Measurements from ENCODE around the gene RXRA.

Gene RXRA

DNA sequence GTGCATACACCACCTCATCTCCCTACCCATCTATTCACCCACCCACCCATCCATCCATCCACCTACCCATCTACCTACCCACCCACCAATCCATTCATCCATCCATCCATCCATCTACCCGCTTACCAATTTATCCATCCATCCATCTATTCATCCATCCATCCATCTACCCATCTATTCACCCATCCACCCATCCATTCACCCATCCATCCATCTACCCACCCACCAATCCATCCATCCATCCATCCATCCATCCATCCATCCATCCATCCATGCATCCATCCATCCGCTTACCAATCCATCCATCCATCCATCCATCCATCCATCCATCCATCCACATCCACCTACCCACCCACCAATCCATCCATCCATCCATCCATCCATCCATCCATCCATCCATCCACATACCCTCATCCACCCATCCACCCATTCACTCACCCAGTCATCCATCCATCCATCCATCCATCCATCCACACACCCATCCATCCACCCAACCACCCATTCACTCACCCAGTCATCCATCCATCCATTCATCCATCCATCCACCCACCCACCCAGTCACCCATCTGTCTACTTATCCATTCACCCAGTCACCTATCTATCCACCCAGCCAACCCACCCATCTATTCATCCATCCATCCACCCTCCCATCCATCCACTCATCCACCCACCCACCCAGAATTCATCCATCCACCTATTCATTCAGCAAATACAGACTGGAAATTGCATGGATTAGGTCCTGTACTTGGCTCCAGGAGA is 125.6 kb downstream of the RXRA start:
- H3K9ac ChIP-seq, result no peak overlapping the region
- no peaks in the 10 kb centered on the region for H3K27me3 ChIP-seq (ENCODE audit: control insufficient read depth, insufficient read depth, low read length)
- no peak overlapping the region for H3K4me2 ChIP-seq (ENCODE audit: low read length)
- H3K4me3 ChIP-seq (ENCODE audit: low read depth, low read length), result no peak overlapping the region
- no peaks in the 10 kb centered on the region for H3K9me3 ChIP-seq (ENCODE audit: control insufficient read depth, low read length)
- no peaks in the 10 kb centered on the region for H3K4me1 ChIP-seq
- H3K79me2 ChIP-seq, result no peaks in the 10 kb centered on the region
- TF ChIP-seq, protein P1, sequence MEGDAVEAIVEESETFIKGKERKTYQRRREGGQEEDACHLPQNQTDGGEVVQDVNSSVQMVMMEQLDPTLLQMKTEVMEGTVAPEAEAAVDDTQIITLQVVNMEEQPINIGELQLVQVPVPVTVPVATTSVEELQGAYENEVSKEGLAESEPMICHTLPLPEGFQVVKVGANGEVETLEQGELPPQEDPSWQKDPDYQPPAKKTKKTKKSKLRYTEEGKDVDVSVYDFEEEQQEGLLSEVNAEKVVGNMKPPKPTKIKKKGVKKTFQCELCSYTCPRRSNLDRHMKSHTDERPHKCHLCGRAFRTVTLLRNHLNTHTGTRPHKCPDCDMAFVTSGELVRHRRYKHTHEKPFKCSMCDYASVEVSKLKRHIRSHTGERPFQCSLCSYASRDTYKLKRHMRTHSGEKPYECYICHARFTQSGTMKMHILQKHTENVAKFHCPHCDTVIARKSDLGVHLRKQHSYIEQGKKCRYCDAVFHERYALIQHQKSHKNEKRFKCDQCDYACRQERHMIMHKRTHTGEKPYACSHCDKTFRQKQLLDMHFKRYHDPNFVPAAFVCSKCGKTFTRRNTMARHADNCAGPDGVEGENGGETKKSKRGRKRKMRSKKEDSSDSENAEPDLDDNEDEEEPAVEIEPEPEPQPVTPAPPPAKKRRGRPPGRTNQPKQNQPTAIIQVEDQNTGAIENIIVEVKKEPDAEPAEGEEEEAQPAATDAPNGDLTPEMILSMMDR (IDR thresholded peaks at IDR 0.05), result no peak
- no peaks in the 10 kb centered on the region for H3K36me3 ChIP-seq (ENCODE audit: control insufficient read depth, insufficient read depth, low read length)
- no peak overlapping the region for H2AFZ ChIP-seq
- no peak overlapping the region for H3K27ac ChIP-seq

DNA sequence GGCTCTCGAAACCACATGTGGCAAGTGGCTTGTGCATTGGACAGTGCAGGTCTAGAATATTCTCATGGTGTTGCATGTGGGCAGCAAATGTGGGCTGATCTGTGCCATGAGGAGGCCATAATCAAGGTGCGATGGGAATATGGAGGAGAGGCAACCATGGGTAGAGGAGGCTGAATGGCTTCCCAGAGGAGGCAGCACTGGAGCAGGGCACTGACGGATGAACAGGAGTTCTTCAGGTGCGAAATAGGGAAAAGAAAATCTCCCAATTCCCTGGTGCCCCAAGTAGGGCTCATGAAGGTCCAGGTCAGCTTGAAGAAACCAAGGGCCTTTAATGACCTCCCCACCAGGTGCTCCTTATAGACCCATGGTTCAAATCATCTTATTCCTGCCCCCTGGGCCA is 126.5 kb downstream of the RXRA start:
- Histone ChIP-seq H3K9me3 (ENCODE audit: control insufficient read depth, low read length) (no peaks in the 10 kb centered on the region), H3K27me3 (ENCODE audit: control insufficient read depth, insufficient read depth, low read length) (no peaks in the 10 kb centered on the region), H3K4me3 (ENCODE audit: low read depth, low read length) (no peak overlapping the region), H3K9ac (no peak overlapping the region), H2AFZ (no peak overlapping the region), H3K79me2 (no peaks in the 10 kb centered on the region), H3K4me2 (ENCODE audit: low read length) (no peak overlapping the region), H3K27ac (no peak overlapping the region), H3K4me1 (no peaks in the 10 kb centered on the region), H3K36me3 (ENCODE audit: control insufficient read depth, insufficient read depth, low read length) (no peaks in the 10 kb centered on the region)
- TF ChIP-seq, protein P1 (IDR thresholded peaks at IDR 0.05), result no peak

DNA sequence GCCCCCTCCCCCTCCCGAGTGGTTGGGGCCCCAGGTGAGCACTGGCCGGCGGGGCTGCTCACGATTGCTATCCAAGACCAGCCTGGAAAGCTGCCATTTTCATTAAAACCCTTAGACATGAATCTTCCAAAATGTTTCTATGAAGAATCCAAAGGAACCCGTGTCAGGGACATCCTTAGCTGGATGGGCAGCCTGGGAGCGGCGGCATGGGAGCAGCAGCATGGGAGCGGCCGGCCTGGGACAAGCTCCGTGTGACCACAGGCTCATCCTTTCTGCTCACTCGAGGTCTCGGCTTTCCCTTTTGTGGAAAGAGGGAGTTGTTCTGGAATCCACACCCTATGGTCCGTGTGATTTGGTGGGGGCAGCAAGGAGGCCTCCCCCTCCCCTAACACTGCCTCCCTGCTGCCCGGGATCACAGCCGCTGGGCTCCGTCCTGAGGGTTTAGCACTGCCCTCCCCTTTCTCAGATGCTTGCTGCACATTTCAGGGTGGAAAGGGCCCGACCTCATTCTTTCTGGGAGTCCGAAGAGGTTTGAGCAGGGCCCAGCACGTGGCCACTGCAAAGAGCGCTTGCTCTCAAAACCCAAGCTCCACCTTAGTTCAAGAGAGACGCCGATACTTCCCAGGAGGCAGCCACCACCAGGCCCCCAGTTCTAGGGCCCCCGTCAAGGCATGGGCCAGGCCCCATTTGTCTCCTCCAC is 127.7 kb downstream of the RXRA start:
- Histone ChIP-seq H3K27ac (no peak overlapping the region), H3K4me1 (no peaks in the 10 kb centered on the region), H3K27me3 (ENCODE audit: control insufficient read depth, insufficient read depth, low read length) (no peaks in the 10 kb centered on the region), H3K36me3 (ENCODE audit: control insufficient read depth, insufficient read depth, low read length) (no peaks in the 10 kb centered on the region), H3K9me3 (ENCODE audit: control insufficient read depth, low read length) (no peaks in the 10 kb centered on the region), H3K4me2 (ENCODE audit: low read length) (no peak overlapping the region), H3K9ac (no peak overlapping the region), H3K4me3 (ENCODE audit: low read depth, low read length) (no peak overlapping the region), H3K79me2 (no peaks in the 10 kb centered on the region), H2AFZ (no peak overlapping the region)
- TF ChIP-seq, protein P1 (IDR thresholded peaks at IDR 0.05), result no peak

DNA sequence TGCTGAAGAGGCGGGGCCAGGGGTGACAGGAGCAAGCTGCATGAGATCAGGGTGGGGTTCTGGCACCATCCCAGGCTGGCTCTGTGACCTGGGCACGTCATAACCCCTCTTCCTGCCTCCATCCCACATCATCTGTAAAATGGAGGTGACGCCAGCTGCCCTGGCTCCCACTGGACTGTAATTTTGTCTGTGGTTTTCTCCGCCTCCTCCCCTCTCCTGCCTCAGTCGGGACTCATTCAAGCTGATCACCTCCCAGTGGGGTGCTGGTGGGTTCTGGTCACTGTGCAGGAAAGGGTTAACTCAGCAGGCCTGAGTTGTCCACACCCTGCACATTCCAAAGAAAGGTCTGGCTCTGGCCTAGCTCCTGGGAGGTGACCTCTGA is 128.2 kb downstream of the RXRA start:
- no peak overlapping the region for H3K4me3 ChIP-seq (ENCODE audit: low read depth, low read length)
- H3K27me3 ChIP-seq (ENCODE audit: control insufficient read depth, insufficient read depth, low read length), result no peaks in the 10 kb centered on the region
- no peaks in the 10 kb centered on the region for H3K36me3 ChIP-seq (ENCODE audit: control insufficient read depth, insufficient read depth, low read length)
- H3K9ac ChIP-seq, result no peak overlapping the region
- TF ChIP-seq, protein P1 (IDR thresholded peaks at IDR 0.05), result no peak
- H3K4me2 ChIP-seq (ENCODE audit: low read length), result no peak overlapping the region
- H2AFZ ChIP-seq, result no peak overlapping the region
- no peaks in the 10 kb centered on the region for H3K4me1 ChIP-seq
- H3K9me3 ChIP-seq (ENCODE audit: control insufficient read depth, low read length), result no peaks in the 10 kb centered on the region
- no peaks in the 10 kb centered on the region for H3K79me2 ChIP-seq
- no peak overlapping the region for H3K27ac ChIP-seq

Data from parathyroid adenoma (tissue), 2 donors.